GM12872 (cell line): ENCODE results near the gene CCL22.

ENCODE experiments used
- CTCF ChIP-seq: IDR thresholded peaks from 3 replicates; pipeline ENCODE4 v1.5.1; 2011; ENCODE audit warnings: low read depth, mild to moderate bottlenecking, low read length, moderate library complexity; ENCODE audit not compliant: insufficient read depth

CCL22 gene

GRCh38 chr16:57373117-57373947 is 14.7 kb downstream of the CCL22 start:
- no peak for TF ChIP-seq CTCF

- TF ChIP-seq CTCF, result no peak
Measured at GRCh38 chr16:57374067-57374534, 15.5 kb downstream of the CCL22 start.

GRCh38 chr16:57376313-57376818 is 17.8 kb downstream of the CCL22 start:
- no peak for TF ChIP-seq CTCF

GRCh38 chr16:57377080-57377841 is 18.7 kb downstream of the CCL22 start:
- TF ChIP-seq CTCF, result peak; percentile 29; the same call in 1 of the 3 replicates

GRCh38 chr16:57379579-57379978 is 21.0 kb downstream of the CCL22 start:
- no peak for TF ChIP-seq CTCF

- TF ChIP-seq CTCF, result no peak
Measured at GRCh38 chr16:57380671-57381462, 22.3 kb downstream of the CCL22 start.
